Upper lobe of right lung (tissue), 1 donor: ENCODE data around the gene HBZ. TPM values are rescaled to one million over a fixed set of nuclear protein-coding genes. Genes with fewer than 3 reads are reported as not detected.
"Not testable (repeated sequence)": the region's sequence is repeated elsewhere in the genome, so short reads cannot be mapped to it uniquely, and the experiment has no call there.

Source experiments
- ATAC-seq: fragments of 200-7000 bp; cut with Tn5 transposase; one replicate; pipeline ENCODE4 v1.9.1; 2020; ENCODE audit warnings: mild to moderate bottlenecking, moderate library complexity
- DNase-seq: peaks from one replicate; pipeline ENCODE4 v3.0.0-alpha.2; 2020
- H3K27ac ChIP-seq: fragments of 200-600 bp; one replicate; pipeline ENCODE4 v1.8.0; 2022
- H3K27me3 ChIP-seq: fragments of 200-600 bp; one replicate; pipeline ENCODE4 v1.8.0; 2022; ENCODE audit warnings: mild to moderate bottlenecking
- H3K36me3 ChIP-seq: fragments of 200-600 bp; one replicate; pipeline ENCODE4 v1.8.0; 2022
- H3K4me1 ChIP-seq: fragments of 200-600 bp; one replicate; pipeline ENCODE4 v1.8.0; 2022
- H3K4me3 ChIP-seq: fragments of 200-600 bp; one replicate; pipeline ENCODE4 v1.8.0; 2022; ENCODE audit warnings: mild to moderate bottlenecking
- H3K9me3 ChIP-seq: fragments of 200-600 bp; one replicate; pipeline ENCODE4 v1.8.0; 2022
- CTCF ChIP-seq: fragments of 200-600 bp; IDR thresholded peaks from one replicate; pipeline ENCODE4 v1.8.0; 2022; ENCODE audit warnings: antibody characterized with exemption
- intact Hi-C: fragments of 100-400 bp; cut with DNase I; formaldehyde crosslinking; loops from one replicate; pipeline ENCODE4 v1.11.0; 2022
- total RNA-seq: library from RNA; stranded (reverse); fragmentation: NEBNext Ultra II Directional; extraction: Animal tissue kit (Norgen Biotek cat#: 25700); gene quantifications from one replicate; pipeline ENCODE4 v1.2.1, GENCODE V29; 2021
- donor health status: DM: no; HTN: yes; CAD: no; lungs with severe emphysema.

The HBZ gene
- total RNA-seq, 1 donor from 2014 or later = not detected

- TF ChIP-seq CTCF = no peak
- H3K27ac ChIP-seq = no peak overlapping the region
- no peaks in the 10 kb centered on the region for H3K4me1 ChIP-seq
- H3K27me3 ChIP-seq = no peaks in the 10 kb centered on the region
- no peaks in the 10 kb centered on the region for H3K9me3 ChIP-seq
- H3K36me3 ChIP-seq = peaks cover 99% of the 10 kb centered on the region
- H3K4me3 ChIP-seq = no peak overlapping the region
- intact Hi-C loops = no loop called here
- ATAC-seq (no peak), DNase-seq (no peak)
Measured at GRCh38 chr16:194516-194915, 42.1 kb downstream of the HBZ start.

GRCh38 chr16:200388-200787, 47.9 kb downstream of the HBZ start:
- Histone ChIP-seq H3K4me1 (no peaks in the 10 kb centered on the region), H3K4me3 (no peak overlapping the region), H3K9me3 (no peaks in the 10 kb centered on the region), H3K36me3 (peaks cover 93% of the 10 kb centered on the region), H3K27ac (no peak overlapping the region), H3K27me3 (no peaks in the 10 kb centered on the region)
- intact Hi-C loops = no loop called here
- TF ChIP-seq CTCF = no peak
- DNase-seq (no peak), ATAC-seq (no peak)

GRCh38 chr16:203246-203645, 50.8 kb downstream of the HBZ start:
- no peak overlapping the region for H3K4me3 ChIP-seq
- ATAC-seq (no peak), DNase-seq (no peak)
- H3K27ac ChIP-seq = no peak overlapping the region
- H3K27me3 ChIP-seq = no peaks in the 10 kb centered on the region
- H3K9me3 ChIP-seq = no peaks in the 10 kb centered on the region
- peaks cover 92% of the 10 kb centered on the region for H3K36me3 ChIP-seq
- no peaks in the 10 kb centered on the region for H3K4me1 ChIP-seq
- intact Hi-C loops = no loop called here
- no peak for TF ChIP-seq CTCF

GRCh38 chr16:204046-204445, 51.6 kb downstream of the HBZ start:
- H3K27me3 ChIP-seq, intact Hi-C loops, DNase-seq, H3K27ac ChIP-seq, ATAC-seq, H3K4me3 ChIP-seq, H3K4me1 ChIP-seq, H3K9me3 ChIP-seq: not testable (repeated sequence)
- peaks cover 92% of the 10 kb centered on the region for H3K36me3 ChIP-seq

Other genes starting within 250 kb of the HBZ start
- 12.0 TPM for gene POLR3K, start 99.0 kb upstream of the HBZ start, total RNA-seq
- 11.6 TPM for gene SNRNP25, start 98.8 kb upstream of the HBZ start, total RNA-seq
- 48.4 TPM for gene RHBDF1, start 80.0 kb upstream of the HBZ start, total RNA-seq
- gene MPG, start 74.4 kb upstream of the HBZ start, total RNA-seq = 42.5 TPM
- 30.6 TPM for gene NPRL3, start 14.0 kb upstream of the HBZ start, total RNA-seq
- gene HBM, start 13.3 kb downstream of the HBZ start, total RNA-seq = not detected
- 248 TPM for gene HBA2, start 20.2 kb downstream of the HBZ start, total RNA-seq
- gene HBA1, start 24.0 kb downstream of the HBZ start, total RNA-seq = 241 TPM
- not detected for gene HBQ1, start 27.8 kb downstream of the HBZ start, total RNA-seq
- 78.8 TPM for gene LUC7L, start 76.8 kb downstream of the HBZ start, total RNA-seq
- 56.0 TPM for gene FAM234A, start 82.2 kb downstream of the HBZ start, total RNA-seq
- 7.8 TPM for gene RGS11, start 123.3 kb downstream of the HBZ start, total RNA-seq
- gene ARHGDIG, start 127.9 kb downstream of the HBZ start, total RNA-seq = 1.3 TPM
- gene PDIA2, start 130.5 kb downstream of the HBZ start, total RNA-seq = 0.96 TPM
- gene AXIN1, start 200.1 kb downstream of the HBZ start, total RNA-seq = 28.9 TPM
- 39.0 TPM for gene MRPL28, start 217.9 kb downstream of the HBZ start, total RNA-seq
- gene PGAP6, start 229.3 kb downstream of the HBZ start, total RNA-seq = 65.2 TPM
- 45.6 TPM for gene NME4, start 244.6 kb downstream of the HBZ start, total RNA-seq
- gene DECR2, start 249.2 kb downstream of the HBZ start, total RNA-seq = 14.2 TPM